Fibroblast of the aortic adventitia (primary cell): ENCODE results near the gene RAD51AP2. TPM values are rescaled to one million over a fixed set of nuclear protein-coding genes. Genes with fewer than 3 reads are reported as not detected.
A peak's percentile ranks its signal among the peaks of the same experiment; 100 is the strongest.

Source experiments
- DNase-seq: peaks from one replicate; pipeline ENCODE4 v3.0.0-alpha.2; 2010; ENCODE audit warnings: low read depth
- H3K4me3 ChIP-seq: 2 replicates; pipeline ENCODE4 v1.5.1; 2011; ENCODE audit warnings: low read depth, mild to moderate bottlenecking, control low read depth, low read length, moderate library complexity
- CTCF ChIP-seq: IDR thresholded peaks from 2 replicates; pipeline ENCODE4 v1.5.1; 2011; ENCODE audit warnings: mild to moderate bottlenecking, low read length, control low read depth, inconsistent platforms; ENCODE audit not compliant: insufficient read depth
- total RNA-seq: library from RNA; depleted of rRNA; stranded (reverse); fragments of >200 nt; gene quantifications from 2 replicates; pipeline ENCODE4 v1.2.3, GENCODE V29; 2012; ENCODE audit warnings: low replicate concordance

RAD51AP2 gene
- total RNA-seq, 1 donor: 0.09 TPM

- TF ChIP-seq CTCF: no peak
- DNase-seq: no peak
- no peak overlapping the region for H3K4me3 ChIP-seq
These were observed 43.0 kb downstream of the RAD51AP2 start for GRCh38 chr2:17475286-17475685.

- no peak for DNase-seq
- H3K4me3 ChIP-seq: no peak overlapping the region
- TF ChIP-seq CTCF: no peak
These were observed 46.3 kb downstream of the RAD51AP2 start for GRCh38 chr2:17471979-17472378.

GRCh38 chr2:17470855-17471641, 47.2 kb downstream of the RAD51AP2 start:
- TF ChIP-seq CTCF: peak; percentile 53
- H3K4me3 ChIP-seq: no peak overlapping the region
- DNase-seq: peak; percentile 59

GRCh38 chr2:17461087-17461475, 57.2 kb downstream of the RAD51AP2 start:
- no peak overlapping the region for H3K4me3 ChIP-seq
- TF ChIP-seq CTCF: no peak
- no peak for DNase-seq

Other genes with a start within 250 kb of the RAD51AP2 start
- 0.90 and 3.7 TPM in 2 replicates for gene VSNL1, start 22.3 kb upstream of the RAD51AP2 start, total RNA-seq
- gene SMC6, start 235.4 kb upstream of the RAD51AP2 start, total RNA-seq: 31.0 and 44.1 TPM in 2 replicates
- gene GEN1, start 235.7 kb upstream of the RAD51AP2 start, total RNA-seq: 32.4 and 51.2 TPM in 2 replicates